Endothelial cell of umbilical vein (primary cell): ENCODE results near the gene GPR173. TPM values are rescaled to one million over a fixed set of nuclear protein-coding genes. Genes with fewer than 3 reads are reported as not detected.

Experiments used
- BruUV-seq: library from RNA; stranded (reverse); fragments of 400-500 nt; replicated peaks from 2 replicates; lab custom pipeline; 2021; lab: Mats Ljungman, UMichigan
- CTCF ChIA-PET: fragments of 300-600, 350-600 bp; sonication (Branson Sonifier 250); formaldehyde crosslinking; loops from one replicate; lab custom pipeline; 2021; ENCODE audit warnings: antibody characterized with exemption, inconsistent platforms; lab: Charles Lee
- POLR2A ChIA-PET: fragments of 300-600, 350-600 bp; sonication (Branson Sonifier 250); formaldehyde crosslinking; loops from one replicate; lab custom pipeline; 2021; ENCODE audit warnings: antibody characterized with exemption, inconsistent platforms; lab: Charles Lee
- DNase-seq: peaks from one replicate; pipeline ENCODE4 v3.0.0-alpha.2; 2011; ENCODE audit warnings: low read depth, low spot score
- FAIRE-seq: peaks from 2 replicates; lab custom pipeline; 2011; peaks lifted over from hg19 to GRCh38; lab: Jason Lieb, UNC
- H2AFZ ChIP-seq: 2 replicates; pipeline ENCODE4 v1.6.0; 2012; ENCODE audit warnings: low read depth, low read length, control low read depth, inconsistent platforms
- H3K27ac ChIP-seq: 2 replicates; pipeline ENCODE4 v1.5.1; 2011; ENCODE audit warnings: low read depth, mild to moderate bottlenecking, control low read depth, low read length, moderate library complexity; ENCODE audit not compliant: insufficient read depth
- H3K27me3 ChIP-seq, 2 experiments: 2 replicates each; pipeline versions ENCODE4 v1.6.0 to v1.6.1; 2011; ENCODE audit warnings: low read length in 2 of 2, mixed read lengths in 1 of 2; ENCODE audit not compliant: control insufficient read depth in 2 of 2, insufficient read depth in 2 of 2
- H3K36me3 ChIP-seq, 2 experiments: 2 replicates in 1 of 2; 3 replicates in 1 of 2; pipeline ENCODE4 v1.5.1; 2011; ENCODE audit warnings: low read length in 2 of 2, mild to moderate bottlenecking in 1 of 2, moderate library complexity in 1 of 2; ENCODE audit not compliant: control insufficient read depth in 2 of 2, insufficient read depth in 2 of 2; ENCODE audit errors: extremely low read depth in 1 of 2
- H3K4me1 ChIP-seq: 3 replicates; pipeline ENCODE4 v1.5.1; 2011; ENCODE audit warnings: mild to moderate bottlenecking, low read length; ENCODE audit not compliant: control insufficient read depth, insufficient read depth; ENCODE audit errors: extremely low read depth
- H3K4me2 ChIP-seq: 2 replicates; pipeline ENCODE4 v1.6.1; 2011; ENCODE audit warnings: low read length, control low read depth, mixed read lengths; ENCODE audit not compliant: insufficient read depth
- H3K4me3 ChIP-seq, 3 experiments: fragments of 200-600 bp in 1 of 3; sonication (generic), shearing (Covaris generic) in 1 of 3; replicated peaks in 1 of 3; 2 replicates each; pipeline ENCODE4 v1.5.1; 2011 to 2016; ENCODE audit warnings: control low read depth in 3 of 3, low read length in 3 of 3, mild to moderate bottlenecking in 2 of 3, inconsistent platforms in 1 of 3, low read depth in 1 of 3, moderate library complexity in 1 of 3; ENCODE audit not compliant: insufficient read depth in 1 of 3
- H3K79me2 ChIP-seq: 2 replicates; pipeline ENCODE4 v1.6.0; 2012; ENCODE audit warnings: low read length, inconsistent platforms; ENCODE audit not compliant: control insufficient read depth, insufficient read depth
- H3K9ac ChIP-seq: replicated peaks from 2 replicates; pipeline ENCODE3; 2011; ENCODE audit warnings: low read length, control low read depth; ENCODE audit not compliant: insufficient read depth; ENCODE audit errors: extremely low read depth
- H3K9me1 ChIP-seq: replicated peaks from 3 replicates; pipeline ENCODE4 v1.6.0; 2011; ENCODE audit warnings: mild to moderate bottlenecking, low read length; ENCODE audit not compliant: control insufficient read depth, insufficient read depth; ENCODE audit errors: extremely low read depth
- H3K9me3 ChIP-seq: replicated peaks from 2 replicates; pipeline ENCODE4 v1.5.1; 2012; ENCODE audit warnings: low read length, inconsistent platforms; ENCODE audit not compliant: control insufficient read depth, insufficient read depth
- H4K20me1 ChIP-seq: replicated peaks from 2 replicates; pipeline ENCODE3; 2011; ENCODE audit warnings: mild to moderate bottlenecking, low read length; ENCODE audit not compliant: control insufficient read depth, insufficient read depth; ENCODE audit errors: extremely low read depth
- EZH2 ChIP-seq: IDR thresholded peaks from 2 replicates; pipeline ENCODE4 v1.6.1; 2012; ENCODE audit warnings: borderline replicate concordance, low read depth, mild to moderate bottlenecking, moderate library complexity, low read length, inconsistent platforms; ENCODE audit not compliant: severe bottlenecking
- FOS ChIP-seq: IDR thresholded peaks from 2 replicates; pipeline ENCODE4 v1.6.1; 2011; ENCODE audit warnings: mild to moderate bottlenecking, low read length, moderate library complexity, borderline replicate concordance; ENCODE audit not compliant: insufficient read depth
- GATA2 ChIP-seq: IDR thresholded peaks from 2 replicates; pipeline ENCODE4 v1.7.0; 2011; ENCODE audit warnings: low read depth, mild to moderate bottlenecking, moderate library complexity, mixed read lengths, low read length; ENCODE audit not compliant: insufficient read length, insufficient read depth
- JUN ChIP-seq: IDR thresholded peaks from 2 replicates; pipeline ENCODE4 v1.6.1; 2011; ENCODE audit warnings: borderline replicate concordance, low read depth; ENCODE audit not compliant: insufficient read length, insufficient read depth
- MAX ChIP-seq: IDR thresholded peaks from 2 replicates; pipeline ENCODE4 v1.6.1; 2011; ENCODE audit not compliant: insufficient read depth, insufficient read length
- MYC ChIP-seq: IDR thresholded peaks from one replicate; pipeline ENCODE4 v1.6.1; 2011; ENCODE audit warnings: mild to moderate bottlenecking, low read depth, low read length
- POLR2A ChIP-seq: IDR thresholded peaks from 2 replicates; pipeline ENCODE4 v1.6.1; 2012; ENCODE audit warnings: low read depth, mild to moderate bottlenecking, control low read depth, low read length
- POLR2AphosphoS5 ChIP-seq: IDR thresholded peaks from 2 replicates; pipeline ENCODE4 v1.6.1; 2012; ENCODE audit warnings: low read depth, mild to moderate bottlenecking, control low read depth, low read length, moderate library complexity; ENCODE audit not compliant: insufficient read depth
- dilution Hi-C: fragments of 300-500 bp; cut with MboI; formaldehyde crosslinking; loops from one replicate; pipeline ENCODE4 v1.15.0; 2019; ENCODE audit warnings: low sequenced_read_pairs; ENCODE audit not compliant: extremely low pct_ligation_motif_present
- intact Hi-C: fragments of 100-400 bp; cut with micrococcal nuclease; formaldehyde crosslinking; loops from one replicate; pipeline ENCODE4 v1.10.0; 2022
- polyA plus RNA-seq, 4 experiments: library from polyadenylated mRNA; depleted of rRNA in 3 of 4; stranded (reverse) in 3 of 4; unstranded in 1 of 4; fragments of >200 nt; gene quantifications; 2 replicates each; pipeline versions ENCODE4 v1.2.1 to v1.2.3, GENCODE V29; 2011 to 2012; ENCODE audit warnings: missing spikeins in 1 of 4
- total RNA-seq: library from RNA; stranded (reverse); gene quantifications from 2 replicates; pipeline ENCODE4 v1.2.3, GENCODE V29; 2021

Gene GPR173
- total and polyA plus RNA-seq, 2 donors (not counting 3 experiments of a cell fraction or from before 2014, with no cell fraction given) = 9.2 to 11.3 TPM

GRCh38 chrX:53004038-53004437 lies 44.6 kb upstream of the GPR173 start:
- intact Hi-C loops = no loop called here
- Histone ChIP-seq H3K36me3 (no peaks in the 10 kb centered on the region), H3K4me1 (no peaks in the 10 kb centered on the region), H2AFZ (no peak overlapping the region), H3K27ac (no peak overlapping the region), H3K9me1 (no peaks in the 10 kb centered on the region), H3K4me2 (no peak overlapping the region), H3K9me3 (no peaks in the 10 kb centered on the region), H3K9ac (no peak overlapping the region), H3K4me3 (no peak overlapping the region), H3K79me2 (no peaks in the 10 kb centered on the region), H4K20me1 (no peaks in the 10 kb centered on the region), H3K27me3 (peaks cover 3 to 9% of the 10 kb centered on the region in 2 experiments)
- DNase-seq (no peak), FAIRE-seq (no peak)
- TF ChIP-seq MAX (no peak), FOS (no peak), POLR2A (no peak), MYC (no peak), EZH2 (no peak), POLR2AphosphoS5 (no peak), JUN (no peak)
- dilution Hi-C loops = no loop called here
- POLR2A ChIA-PET = no interaction called here
- BruUV-seq = no TSS peak
- CTCF ChIA-PET = no interaction called here

- no peaks in the 10 kb centered on the region for H3K9me3 ChIP-seq
- H3K36me3 ChIP-seq = no peaks in the 10 kb centered on the region
- no peak overlapping the region for H3K4me3 ChIP-seq
- ChIA-PET POLR2A (no interaction called here), CTCF (no interaction called here)
- H2AFZ ChIP-seq = no peak overlapping the region
- H3K79me2 ChIP-seq = no peaks in the 10 kb centered on the region
- TF ChIP-seq POLR2AphosphoS5 (no peak), MAX (no peak), JUN (no peak), MYC (no peak), GATA2 (no peak)
- no peaks in the 10 kb centered on the region for H4K20me1 ChIP-seq
- BruUV-seq = no TSS peak
- H3K9ac ChIP-seq = no peak overlapping the region
- peaks cover 3 to 9% of the 10 kb centered on the region in 2 experiments for H3K27me3 ChIP-seq
- H3K9me1 ChIP-seq = no peaks in the 10 kb centered on the region
- dilution Hi-C loops = no loop called here
- no peak for FAIRE-seq
- no peak overlapping the region for H3K27ac ChIP-seq
- no peaks in the 10 kb centered on the region for H3K4me1 ChIP-seq
- DNase-seq = no peak
- intact Hi-C loops = no loop called here
- H3K4me2 ChIP-seq = no peak overlapping the region
Observed at GRCh38 chrX:53004811-53005210, 43.8 kb upstream of the GPR173 start.
